ENCODE measurements around the gene FURIN. TPM values are rescaled to one million over a fixed set of nuclear protein-coding genes. Genes with fewer than 3 reads are reported as not detected.

Gene FURIN
- polyA plus RNA-seq, 3 donors: 6.5 to 47.3 (median 14.3) TPM

GRCh38 chr15:90901175-90902039, 33.0 kb downstream of the FURIN start:
- peak overlapping the region; percentile 77 to 80 for H3K27ac ChIP-seq (ENCODE audit: low read depth in 1 of 2, low read length in 2 of 2)
- no peaks in the 10 kb centered on the region for H3K9me3 ChIP-seq (replicated peaks in 1 of 2; ENCODE audit: control insufficient read depth in 1 of 2, insufficient read depth in 1 of 2, low read length in 2 of 2)
- H3K4me3 ChIP-seq (replicated peaks in 1 of 3; ENCODE audit: low read depth in 2 of 3, low read length in 3 of 3): peak overlapping the region in 1 of 3 experiments; percentile 81
- peaks cover 20% of the 10 kb centered on the region for H3K79me2 ChIP-seq (ENCODE audit: insufficient read depth, low read length)
- no CpG with 5 or more reads among the region's 14 CpGs for WGBS (ENCODE audit: insufficient coverage)
- H2AFZ ChIP-seq (ENCODE audit: insufficient read depth, low read depth, low read length, poor library complexity, severe bottlenecking): no peak overlapping the region
- Mint-ChIP-seq H3K4me1 (peaks cover 37% of the 10 kb centered on the region), H3K27ac (peak overlapping the region in 6 of 7 donors; percentile 78 to 90 (median 88)), H3K36me3 (peaks cover 18 to 24% of the 10 kb centered on the region in 2 donors), H3K27me3 (ENCODE audit: low read depth in 3 of 3) (peaks cover 0 to 9% (median 7%) of the 10 kb centered on the region in 3 donors), H3K4me3 (peak overlapping the region; percentile 81 to 86), H3K9me3 (no peaks in the 10 kb centered on the region)
- H3K27me3 ChIP-seq (ENCODE audit: control insufficient read depth in 2 of 2, insufficient read depth in 2 of 2, low read length in 2 of 2): no peaks in the 10 kb centered on the region
- peaks cover 18 to 19% of the 10 kb centered on the region in 2 donors for H3K36me3 ChIP-seq (replicated peaks in 1 of 2; ENCODE audit: control insufficient read depth in 1 of 2, insufficient read depth in 2 of 2, low read length in 2 of 2)
- no peak for DNase-seq
- H4K20me1 ChIP-seq (ENCODE audit: insufficient read depth, low read length): peaks cover 43% of the 10 kb centered on the region
- intact Hi-C loops (cut with micrococcal nuclease): loop anchor here in 1 of 2 donors (2.0 kb wide), 1 partner anchor 33 kb away; the partner anchor contains the start of gene UNC45A
- peaks cover 30 to 39% of the 10 kb centered on the region in 2 donors for H3K4me1 ChIP-seq (ENCODE audit: control insufficient read depth in 1 of 2, insufficient read depth in 2 of 2, low read length in 2 of 2)
- H3K9ac ChIP-seq (ENCODE audit: insufficient read depth, low read length, poor library complexity, severe bottlenecking): peak overlapping the region; percentile 63
- peak overlapping the region; percentile 79 for H3K4me2 ChIP-seq (replicated peaks; ENCODE audit: extremely low read depth, low read length, poor library complexity, severe bottlenecking)
- TF ChIP-seq CTCF (IDR thresholded peaks at IDR 0.05): no peak

GRCh38 chr15:90902040-90902839, 33.9 kb downstream of the FURIN start:
- under 1% methylated on average over 71 of the region's 71 CpGs for WGBS (ENCODE audit: insufficient coverage)
- H3K27me3 ChIP-seq (ENCODE audit: control insufficient read depth in 2 of 2, insufficient read depth in 2 of 2, low read length in 2 of 2): no peaks in the 10 kb centered on the region
- H3K9me3 ChIP-seq (replicated peaks in 1 of 2; ENCODE audit: control insufficient read depth in 1 of 2, insufficient read depth in 1 of 2, low read length in 2 of 2): no peaks in the 10 kb centered on the region
- peaks cover 25 to 31% of the 10 kb centered on the region in 2 donors for H3K36me3 Mint-ChIP-seq
- H3K4me2 ChIP-seq (replicated peaks; ENCODE audit: extremely low read depth, low read length, poor library complexity, severe bottlenecking): peak overlapping the region; percentile 79
- peaks cover 45% of the 10 kb centered on the region for H4K20me1 ChIP-seq (ENCODE audit: insufficient read depth, low read length)
- H3K4me3 ChIP-seq (replicated peaks in 1 of 3; ENCODE audit: low read depth in 2 of 3, low read length in 3 of 3): peak overlapping the region; percentile 54 to 81 (median 66)
- H3K4me3 Mint-ChIP-seq: peak overlapping the region; percentile 81 to 86
- H3K4me1 Mint-ChIP-seq: peaks cover 30% of the 10 kb centered on the region
- peaks cover 20% of the 10 kb centered on the region for H3K79me2 ChIP-seq (ENCODE audit: insufficient read depth, low read length)
- TF ChIP-seq CTCF (IDR thresholded peaks at IDR 0.05): peak; percentile 83
- H3K9ac ChIP-seq (ENCODE audit: insufficient read depth, low read length, poor library complexity, severe bottlenecking): peak overlapping the region; percentile 63
- intact Hi-C loops (cut with micrococcal nuclease): loop anchor here in 1 of 2 donors (2.0 kb wide), 1 partner anchor 33 kb away; the partner anchor contains the start of gene UNC45A
- H3K27ac ChIP-seq (ENCODE audit: low read depth in 1 of 2, low read length in 2 of 2): peak overlapping the region; percentile 77 to 80
- peaks cover 0 to 9% (median 7%) of the 10 kb centered on the region in 3 donors for H3K27me3 Mint-ChIP-seq (ENCODE audit: low read depth in 3 of 3)
- DNase-seq: peak; percentile 64 to 74 (median 73)
- no peaks in the 10 kb centered on the region for H3K9me3 Mint-ChIP-seq
- H3K4me1 ChIP-seq (ENCODE audit: control insufficient read depth in 1 of 2, insufficient read depth in 2 of 2, low read length in 2 of 2): peaks cover 22 to 31% of the 10 kb centered on the region in 2 donors
- peak overlapping the region; percentile 78 to 90 (median 88) for H3K27ac Mint-ChIP-seq
- peak overlapping the region; percentile 77 for H2AFZ ChIP-seq (ENCODE audit: insufficient read depth, low read depth, low read length, poor library complexity, severe bottlenecking)
- peaks cover 26 to 27% of the 10 kb centered on the region in 2 donors for H3K36me3 ChIP-seq (replicated peaks in 1 of 2; ENCODE audit: control insufficient read depth in 1 of 2, insufficient read depth in 2 of 2, low read length in 2 of 2)
